GM18909 (cell line): ENCODE results near the gene PCDHGA9.
"Not testable (repeated sequence)": the region's sequence is repeated elsewhere in the genome, so short reads cannot be mapped to it uniquely, and the experiment has no call there.

Source experiments
- ATAC-seq: cut with Tn5 transposase; IDR thresholded peaks from one replicate; pipeline ENCODE4 v1.9.1; 2021; ENCODE audit warnings: mild to moderate bottlenecking; ENCODE audit not compliant: unreplicated experiment, poor library complexity

Gene PCDHGA9

GRCh38 chr5:141382469-141383294, 19.9 kb upstream of the PCDHGA9 start, which contains the start of gene PCDHGA7:
PCDHGA7 (plus strand) TSS chr5:141382742; CDS start chr5:141382900, 158 bp downstream.
- ATAC-seq, result no peak

GRCh38 chr5:141383345-141383744, 19.2 kb upstream of the PCDHGA9 start:
- no peak for ATAC-seq

DNA sequence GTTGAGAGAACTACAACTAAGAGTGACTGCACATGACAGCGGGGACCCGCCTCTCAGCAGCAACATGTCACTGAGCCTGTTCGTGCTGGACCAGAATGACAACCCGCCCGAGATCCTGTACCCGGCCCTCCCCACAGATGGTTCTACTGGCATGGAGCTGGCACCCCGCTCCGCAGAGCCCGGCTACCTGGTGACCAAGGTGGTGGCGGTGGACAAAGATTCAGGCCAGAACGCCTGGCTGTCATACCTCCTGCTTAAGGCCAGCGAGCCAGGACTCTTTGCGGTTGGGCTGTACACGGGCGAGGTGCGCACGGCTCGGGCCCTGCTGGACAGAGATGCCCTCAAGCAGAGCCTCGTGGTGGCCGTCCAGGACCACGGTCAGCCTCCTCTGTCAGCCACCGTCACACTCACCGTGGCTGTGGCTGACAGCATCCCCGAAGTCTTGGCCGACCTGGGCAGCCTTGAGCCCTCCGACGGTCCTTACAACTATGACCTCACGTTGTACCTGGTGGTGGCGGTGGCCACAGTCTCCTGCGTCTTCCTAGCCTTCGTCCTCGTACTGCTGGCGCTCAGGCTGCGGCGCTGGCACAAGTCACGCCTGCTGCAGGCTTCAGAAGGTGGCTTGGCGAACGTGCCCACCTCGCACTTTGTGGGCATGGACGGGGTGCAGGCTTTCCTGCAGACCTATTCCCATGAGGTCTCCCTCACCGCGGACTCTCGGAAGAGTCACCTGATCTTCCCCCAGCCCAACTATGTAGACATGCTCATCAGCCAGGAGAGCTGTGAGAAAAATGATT, 17.9 kb upstream of the PCDHGA9 start:
- ATAC-seq, result no peak

DNA sequence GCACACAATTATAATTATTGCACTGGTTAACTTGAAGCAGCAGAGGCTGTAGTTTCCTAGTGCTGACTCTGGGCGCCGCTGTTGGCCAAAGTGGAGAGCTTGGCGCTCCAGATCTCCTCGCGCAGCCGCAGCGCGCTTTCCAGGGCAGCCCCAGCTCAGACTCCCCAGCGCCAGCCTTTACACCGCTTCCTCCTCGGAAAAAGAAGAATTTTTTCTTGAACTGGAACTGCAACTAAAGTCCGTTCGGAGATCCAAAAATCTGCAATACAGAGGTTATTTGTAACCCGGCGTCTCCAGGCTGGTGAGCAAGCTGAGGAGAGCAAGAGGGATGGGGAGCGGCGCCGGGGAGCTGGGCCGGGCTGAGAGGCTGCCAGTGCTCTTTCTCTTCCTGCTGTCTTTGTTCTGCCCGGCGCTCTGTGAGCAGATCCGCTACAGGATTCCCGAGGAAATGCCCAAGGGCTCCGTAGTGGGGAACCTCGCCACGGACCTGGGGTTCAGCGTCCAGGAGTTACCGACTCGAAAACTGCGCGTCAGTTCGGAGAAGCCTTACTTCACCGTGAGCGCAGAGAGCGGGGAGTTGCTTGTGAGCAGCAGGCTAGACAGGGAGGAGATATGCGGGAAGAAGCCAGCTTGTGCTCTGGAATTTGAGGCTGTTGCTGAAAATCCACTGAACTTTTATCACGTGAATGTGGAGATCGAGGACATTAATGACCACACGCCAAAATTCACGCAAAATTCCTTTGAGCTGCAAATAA, 14.8 kb upstream of the PCDHGA9 start, which contains the start of gene PCDHGB4:
Gene PCDHGB4, plus strand, starts transcription at position 142 of the 755 bp plus-strand sequence. Its CDS starts 187 bp downstream, at position 329.
- ATAC-seq, result not testable (repeated sequence)

- ATAC-seq, result no peak
These were observed 13.9 kb upstream of the PCDHGA9 start for GRCh38 chr5:141388661-141389060.

GRCh38 chr5:141389153-141390042, 13.2 kb upstream of the PCDHGA9 start:
- no peak for ATAC-seq

GRCh38 chr5:141392429-141393198, 10.0 kb upstream of the PCDHGA9 start, which contains the start of gene PCDHGA8:
PCDHGA8 (plus strand) TSS chr5:141392633; CDS start chr5:141392814, 181 bp downstream.
- ATAC-seq, result no peak

- no peak for ATAC-seq
These were observed 9.3 kb upstream of the PCDHGA9 start for GRCh38 chr5:141393267-141393666.

- ATAC-seq, result not testable (repeated sequence)
These were observed 8.0 kb upstream of the PCDHGA9 start for GRCh38 chr5:141394401-141395187.

DNA sequence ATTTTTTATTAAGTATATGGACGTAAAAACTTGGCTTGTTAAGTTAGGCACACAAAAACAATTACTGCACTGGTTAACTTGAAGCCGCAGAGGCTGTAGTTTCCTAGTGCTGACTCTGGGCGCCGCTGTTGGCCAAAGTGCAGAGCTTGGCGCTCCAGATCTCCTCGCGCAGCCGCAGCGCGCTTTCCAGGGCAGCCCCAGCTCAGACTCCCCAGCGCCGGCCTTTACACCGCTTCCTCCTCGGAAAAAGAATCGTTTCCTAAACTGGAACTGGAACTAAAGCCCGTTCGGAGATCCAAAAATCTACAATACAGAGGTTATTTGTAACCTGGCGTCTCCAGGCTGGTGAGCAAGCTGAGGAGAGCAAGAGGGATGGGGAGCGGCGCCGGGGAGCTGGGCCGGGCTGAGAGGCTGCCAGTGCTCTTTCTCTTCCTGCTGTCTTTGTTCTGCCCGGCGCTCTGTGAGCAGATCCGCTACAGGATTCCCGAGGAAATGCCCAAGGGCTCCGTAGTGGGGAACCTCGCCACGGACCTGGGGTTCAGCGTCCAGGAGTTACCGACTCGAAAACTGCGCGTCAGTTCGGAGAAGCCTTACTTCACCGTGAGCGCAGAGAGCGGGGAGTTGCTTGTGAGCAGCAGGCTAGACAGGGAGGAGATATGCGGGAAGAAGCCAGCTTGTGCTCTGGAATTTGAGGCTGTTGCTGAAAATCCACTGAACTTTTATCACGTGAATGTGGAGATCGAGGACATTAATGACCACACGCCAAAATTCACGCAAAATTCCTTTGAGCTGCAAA, 4.6 kb upstream of the PCDHGA9 start, which contains the start of gene PCDHGB5:
Gene PCDHGB5, plus strand, starts transcription at position 192 of the 796 bp plus-strand sequence. Its CDS starts 181 bp downstream, at position 373.
- peak; percentile 85 for ATAC-seq

- ATAC-seq, result no peak
These were observed 4.0 kb upstream of the PCDHGA9 start for GRCh38 chr5:141398608-141399007.

DNA sequence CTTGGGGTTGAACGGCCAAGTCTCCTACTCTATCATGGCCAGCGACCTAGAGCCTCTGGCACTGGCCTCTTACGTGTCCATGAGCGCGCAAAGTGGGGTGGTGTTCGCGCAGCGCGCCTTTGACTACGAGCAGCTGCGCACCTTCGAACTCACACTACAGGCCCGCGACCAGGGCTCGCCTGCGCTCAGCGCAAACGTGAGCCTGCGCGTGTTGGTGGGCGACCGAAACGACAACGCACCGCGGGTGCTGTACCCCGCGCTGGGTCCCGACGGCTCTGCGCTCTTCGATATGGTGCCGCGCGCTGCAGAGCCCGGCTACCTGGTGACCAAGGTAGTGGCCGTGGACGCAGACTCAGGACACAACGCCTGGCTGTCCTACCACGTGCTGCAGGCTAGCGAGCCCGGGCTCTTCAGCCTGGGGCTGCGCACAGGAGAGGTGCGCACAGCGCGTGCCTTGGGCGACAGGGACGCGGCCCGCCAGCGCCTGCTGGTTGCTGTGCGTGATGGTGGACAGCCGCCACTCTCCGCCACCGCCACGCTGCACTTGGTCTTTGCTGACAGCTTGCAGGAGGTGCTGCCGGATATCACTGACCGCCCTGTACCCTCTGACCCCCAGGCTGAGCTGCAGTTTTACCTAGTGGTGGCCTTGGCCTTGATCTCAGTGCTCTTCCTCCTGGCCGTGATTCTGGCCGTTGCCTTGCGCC, 2.9 kb upstream of the PCDHGA9 start:
- ATAC-seq, result no peak

DNA sequence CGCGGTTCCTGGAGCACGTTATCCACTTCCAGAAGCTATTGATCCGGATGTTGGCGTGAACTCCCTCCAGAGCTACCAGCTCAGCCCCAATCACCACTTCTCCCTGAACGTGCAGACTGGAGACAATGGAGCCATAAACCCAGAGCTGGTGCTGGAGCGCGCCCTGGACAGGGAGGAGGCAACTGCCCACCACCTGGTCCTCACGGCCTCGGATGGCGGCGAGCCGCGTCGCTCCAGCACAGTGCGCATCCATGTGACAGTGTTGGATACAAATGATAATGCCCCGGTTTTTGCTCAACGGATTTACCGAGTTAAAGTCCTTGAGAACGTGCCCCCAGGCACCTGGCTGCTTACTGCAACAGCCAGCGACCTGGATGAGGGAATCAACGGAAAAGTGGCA, 809 bp downstream of the PCDHGA9 start:
- ATAC-seq, result no peak

DNA sequence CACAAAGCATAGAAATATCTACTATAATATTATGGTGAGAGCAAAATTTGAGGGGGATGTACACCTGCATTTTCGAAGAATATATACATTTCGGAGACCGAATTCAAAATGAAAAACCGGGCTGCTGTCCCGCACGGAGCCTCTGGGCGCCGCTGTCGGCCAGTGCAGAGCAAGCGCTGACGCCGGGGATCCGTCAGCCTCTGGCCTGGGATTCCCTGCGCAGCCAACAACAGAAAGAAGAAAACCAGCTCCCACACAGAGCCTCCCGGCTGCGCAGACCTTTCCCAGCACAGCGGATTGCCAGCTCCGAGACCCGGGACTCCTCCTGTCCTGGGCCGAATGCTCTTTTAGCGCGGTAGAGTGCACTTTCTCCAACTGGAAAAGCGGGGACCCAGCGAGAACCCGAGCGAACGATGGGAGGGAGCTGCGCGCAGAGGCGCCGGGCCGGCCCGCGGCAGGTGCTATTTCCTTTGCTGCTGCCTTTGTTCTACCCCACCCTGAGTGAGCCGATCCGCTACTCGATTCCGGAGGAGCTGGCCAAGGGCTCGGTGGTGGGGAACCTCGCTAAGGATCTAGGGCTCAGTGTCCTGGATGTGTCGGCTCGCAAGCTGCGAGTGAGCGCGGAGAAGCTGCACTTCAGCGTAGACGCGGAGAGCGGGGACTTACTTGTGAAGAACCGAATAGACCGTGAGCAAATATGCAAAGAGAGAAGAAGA, 5.4 kb downstream of the PCDHGA9 start, which contains the start of gene PCDHGB6:
Gene PCDHGB6, plus strand, starts transcription at position 232 of the 716 bp plus-strand sequence. Its CDS starts 182 bp downstream, at position 414.
- ATAC-seq, result peak; percentile 70

DNA sequence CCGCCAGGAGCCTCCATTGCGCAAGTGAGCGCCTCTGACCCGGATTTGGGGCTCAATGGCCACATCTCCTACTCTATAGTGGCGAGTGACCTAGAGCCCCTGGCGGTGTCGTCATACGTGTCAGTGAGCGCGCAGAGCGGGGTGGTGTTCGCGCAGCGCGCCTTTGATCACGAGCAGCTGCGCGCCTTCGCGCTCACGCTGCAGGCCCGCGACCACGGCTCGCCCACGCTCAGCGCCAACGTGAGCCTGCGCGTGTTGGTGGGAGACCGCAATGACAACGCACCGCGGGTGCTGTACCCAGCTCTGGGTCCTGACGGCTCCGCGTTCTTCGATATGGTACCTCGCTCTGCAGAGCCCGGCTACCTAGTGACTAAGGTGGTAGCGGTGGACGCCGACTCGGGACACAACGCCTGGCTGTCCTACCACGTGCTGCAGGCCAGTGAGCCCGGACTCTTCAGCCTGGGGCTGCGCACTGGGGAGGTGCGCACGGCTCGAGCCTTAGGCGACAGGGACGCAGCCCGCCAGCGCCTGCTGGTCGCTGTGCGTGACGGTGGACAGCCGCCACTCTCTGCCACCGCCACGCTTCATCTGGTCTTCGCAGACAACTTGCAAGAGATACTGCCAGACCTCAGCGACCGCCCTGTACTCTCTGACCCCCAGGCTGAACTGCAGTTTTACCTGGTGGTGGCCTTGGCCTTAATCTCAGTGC, 7.2 kb downstream of the PCDHGA9 start:
- ATAC-seq, result no peak
